Smooth muscle cell (in vitro differentiated cells): ENCODE measurements around the gene OR5K1. TPM values are rescaled to one million over a fixed set of nuclear protein-coding genes. Genes with fewer than 3 reads are reported as not detected.

Experiments
- DNase-seq: peaks from one replicate; lab custom pipeline; 2025; ENCODE audit not compliant: unreplicated experiment; lab: John Stamatoyannopoulos, UW
- H2AFZ ChIP-seq: fragments of 200-600 bp; sonication (generic); 2 replicates; pipeline ENCODE4 v1.6.0; 2016; ENCODE audit warnings: antibody characterized with exemption, low read depth, mild to moderate bottlenecking
- H3F3A ChIP-seq: fragments of 200-600 bp; sonication (generic); 2 replicates; pipeline ENCODE4 v1.6.0; 2017; ENCODE audit warnings: antibody characterized with exemption, low read depth
- H3K27ac ChIP-seq: fragments of 200-600 bp; sonication (generic); 2 replicates; pipeline ENCODE4 v1.5.1; 2016; ENCODE audit warnings: low read depth, mild to moderate bottlenecking
- H3K27me3 ChIP-seq: fragments of 200-600 bp; sonication (generic); 2 replicates; pipeline ENCODE4 v1.6.1; 2016; ENCODE audit warnings: low read depth, mild to moderate bottlenecking
- H3K36me3 ChIP-seq: fragments of 200-600 bp; sonication (generic); 2 replicates; pipeline ENCODE4 v1.5.1; 2016; ENCODE audit warnings: low read depth
- H3K4me1 ChIP-seq: fragments of 200-600 bp; sonication (generic); 2 replicates; pipeline ENCODE4 v1.5.1; 2016; ENCODE audit warnings: low read depth
- H3K4me2 ChIP-seq: fragments of 200-600 bp; sonication (generic); 2 replicates; pipeline ENCODE4 v1.6.0; 2016; ENCODE audit warnings: mild to moderate bottlenecking
- H3K4me3 ChIP-seq: fragments of 200-600 bp; sonication (generic); 2 replicates; pipeline ENCODE4 v1.5.1; 2016; ENCODE audit warnings: mild to moderate bottlenecking
- H3K79me2 ChIP-seq: fragments of 200-600 bp; sonication (generic); 2 replicates; pipeline ENCODE4 v1.6.0; 2016; ENCODE audit warnings: low read depth, mild to moderate bottlenecking
- H3K9ac ChIP-seq: fragments of 200-600 bp; sonication (generic); 2 replicates; pipeline ENCODE4 v1.6.0; 2016; ENCODE audit warnings: low read depth
- H3K9me3 ChIP-seq: fragments of 200-600 bp; sonication (generic); replicated peaks from 2 replicates; pipeline ENCODE4 v1.5.1; 2016; ENCODE audit warnings: low read depth
- H4K20me1 ChIP-seq: fragments of 200-600 bp; sonication (generic); 2 replicates; pipeline ENCODE4 v1.6.0; 2016; ENCODE audit warnings: low read depth
- CTCF ChIP-seq: fragments of 200-600 bp; sonication (generic); IDR thresholded peaks from 2 replicates; pipeline ENCODE4 v1.5.1; 2017; ENCODE audit warnings: borderline replicate concordance, mild to moderate bottlenecking, antibody characterized with exemption; ENCODE audit not compliant: insufficient read depth, poor library complexity, severe bottlenecking
- WGBS: methylation state at CpG from one replicate; pipeline ENCODE4 v1.1.7; 2016; ENCODE audit warnings: low lambda C conversion rate; 5-methylcytosine and 5-hydroxymethylcytosine counted together
- polyA plus RNA-seq: library from polyadenylated mRNA; unstranded; fragments of >200 nt; fragmentation: Nextera tagmentation; extraction: Ambion mirVana; gene quantifications from 2 replicates; pipeline ENCODE4 v1.2.1, GENCODE V29; 2016
- total RNA-seq: library from RNA; depleted of rRNA; stranded (reverse); fragments of >200 nt; gene quantifications from 2 replicates; pipeline ENCODE4 v1.2.3, GENCODE V29; 2014

OR5K1 gene
- total and polyA plus RNA-seq, 2 experiments from 2014 or later: not detected

GRCh38 chr3:98453827-98454226 is 9.2 kb upstream of the OR5K1 start:
- Histone ChIP-seq H3K4me3 (no peak overlapping the region), H3F3A (no peaks in the 10 kb centered on the region), H4K20me1 (no peaks in the 10 kb centered on the region), H3K79me2 (no peaks in the 10 kb centered on the region), H3K9ac (no peak overlapping the region), H3K36me3 (no peaks in the 10 kb centered on the region), H3K9me3 (no peaks in the 10 kb centered on the region), H2AFZ (no peak overlapping the region), H3K4me2 (no peak overlapping the region), H3K27me3 (no peaks in the 10 kb centered on the region), H3K27ac (no peak overlapping the region), H3K4me1 (no peaks in the 10 kb centered on the region)
- TF ChIP-seq CTCF: no peak
- DNase-seq: no peak

- 53% methylated on average over 1 of the region's 1 CpG for WGBS
These were observed 8.1 kb upstream of the OR5K1 start for GRCh38 chr3:98454929-98455328.

GRCh38 chr3:98457543-98457942 is 5.5 kb upstream of the OR5K1 start:
- WGBS: 93% methylated on average over 2 of the region's 2 CpGs
- H3K27ac ChIP-seq: no peak overlapping the region

More at GRCh38 chr3:98454929-98455328, 8.1 kb upstream of the OR5K1 start:
- Histone ChIP-seq H3K9ac (no peak overlapping the region), H3K9me3 (no peaks in the 10 kb centered on the region), H3K4me3 (no peak overlapping the region), H3K4me2 (no peak overlapping the region), H3K27ac (no peak overlapping the region), H3K36me3 (no peaks in the 10 kb centered on the region), H3K79me2 (no peaks in the 10 kb centered on the region), H3F3A (no peaks in the 10 kb centered on the region), H3K4me1 (no peaks in the 10 kb centered on the region), H2AFZ (no peak overlapping the region), H3K27me3 (no peaks in the 10 kb centered on the region), H4K20me1 (no peaks in the 10 kb centered on the region)
- no peak for DNase-seq
- TF ChIP-seq CTCF: no peak

GRCh38 chr3:98460220-98460619 is 2.8 kb upstream of the OR5K1 start:
- no peak overlapping the region for H3K27ac ChIP-seq
- no peaks in the 10 kb centered on the region for H3K27me3 ChIP-seq
- TF ChIP-seq CTCF: no peak
- H3K36me3 ChIP-seq: no peaks in the 10 kb centered on the region
- H3F3A ChIP-seq: no peaks in the 10 kb centered on the region
- H3K79me2 ChIP-seq: no peaks in the 10 kb centered on the region
- H3K4me3 ChIP-seq: no peak overlapping the region
- no peak overlapping the region for H3K9ac ChIP-seq
- no peak for DNase-seq
- H4K20me1 ChIP-seq: no peaks in the 10 kb centered on the region
- H2AFZ ChIP-seq: no peak overlapping the region
- no peaks in the 10 kb centered on the region for H3K9me3 ChIP-seq
- no peak overlapping the region for H3K4me2 ChIP-seq
- H3K4me1 ChIP-seq: no peaks in the 10 kb centered on the region

More at GRCh38 chr3:98457543-98457942, 5.5 kb upstream of the OR5K1 start:
- Histone ChIP-seq H3F3A (no peaks in the 10 kb centered on the region), H4K20me1 (no peaks in the 10 kb centered on the region), H3K27me3 (no peaks in the 10 kb centered on the region), H3K79me2 (no peaks in the 10 kb centered on the region), H3K9ac (no peak overlapping the region), H2AFZ (no peak overlapping the region), H3K9me3 (no peaks in the 10 kb centered on the region), H3K4me3 (no peak overlapping the region), H3K36me3 (no peaks in the 10 kb centered on the region), H3K4me2 (no peak overlapping the region), H3K4me1 (no peaks in the 10 kb centered on the region)
- TF ChIP-seq CTCF: no peak
- DNase-seq: no peak
